Cardiac fibroblast (primary cell): ENCODE measurements around the gene CFAP126.
"Not testable (repeated sequence)": the region's sequence is repeated elsewhere in the genome, so short reads cannot be mapped to it uniquely, and the experiment has no call there.

Experiments used
- DNase-seq, 2 donors: peaks; one replicate each; pipeline versions ENCODE4 v3.0.0 to v3.0.0-alpha.2; 2010; ENCODE audit warnings: low read depth in 2 of 2
- H3K4me3 ChIP-seq, 2 donors: replicated peaks in 1 of 2; 1 replicate in 1 of 2; 2 replicates in 1 of 2; pipeline ENCODE4 v1.5.1; 2011; ENCODE audit warnings: low read depth in 2 of 2, low read length in 2 of 2, mild to moderate bottlenecking in 2 of 2, moderate library complexity in 1 of 2
- CTCF ChIP-seq: IDR thresholded peaks from one replicate; pipeline ENCODE4 v1.5.1; 2011; ENCODE audit warnings: low read depth, mild to moderate bottlenecking, low read length, inconsistent platforms

The CFAP126 gene

DNA sequence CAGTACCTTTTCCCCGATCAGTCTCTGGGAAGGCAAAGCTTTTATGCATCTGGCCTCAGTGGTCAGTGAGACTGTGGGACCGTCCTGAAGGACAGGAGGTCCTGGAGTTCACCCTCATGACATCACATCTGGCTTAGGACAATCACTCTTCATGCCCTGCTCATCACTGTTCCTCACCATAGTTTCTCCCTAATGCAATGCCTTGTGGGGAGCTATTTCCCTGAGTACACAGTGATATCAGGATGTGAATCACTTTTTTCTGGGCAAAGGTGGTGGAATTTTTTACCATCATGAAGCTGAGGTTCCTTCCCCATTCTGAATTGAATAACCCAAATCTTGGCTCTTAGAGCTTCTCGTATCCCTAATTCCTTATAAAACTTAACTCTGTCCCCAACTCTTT lies 34.8 kb upstream of the CFAP126 start:
- DNase-seq: peak in 1 of 2 donors; percentile 44
- H3K4me3 ChIP-seq: no peak overlapping the region
- TF ChIP-seq CTCF: no peak

DNA sequence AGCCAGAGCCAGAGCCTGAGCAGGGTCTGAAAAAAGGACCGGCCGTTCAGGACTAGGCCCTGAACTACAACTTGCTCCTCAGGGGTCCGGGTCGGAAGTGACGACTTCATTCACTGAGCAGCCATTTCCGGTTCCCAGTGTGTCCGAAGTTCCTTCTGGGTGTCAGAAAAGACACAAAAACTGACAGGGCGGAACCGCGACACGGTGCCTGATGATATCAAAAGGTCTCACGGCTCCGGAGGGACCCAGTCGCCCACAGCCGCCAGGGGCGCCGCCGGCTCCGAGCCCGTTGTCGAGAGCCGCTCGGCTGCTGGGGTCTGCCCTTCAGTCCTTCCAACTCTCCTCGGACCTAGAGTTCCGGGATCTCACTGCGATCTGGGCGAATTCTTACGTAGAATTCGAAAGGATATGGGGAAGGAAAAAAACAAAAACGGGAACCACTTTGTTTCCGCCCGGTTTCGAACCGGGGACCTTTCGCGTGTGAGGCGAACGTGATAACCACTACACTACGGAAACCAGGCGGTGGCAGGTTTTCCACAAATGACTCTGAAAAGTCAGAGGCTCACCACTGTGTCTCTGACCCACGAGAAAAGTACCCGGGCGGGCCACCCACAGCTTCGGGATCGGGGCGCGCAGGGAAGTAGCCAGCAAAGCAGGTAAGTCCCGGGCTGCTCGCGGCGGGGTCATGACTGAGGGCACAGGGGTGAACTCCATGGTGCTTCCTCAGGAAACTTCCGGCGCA lies 31.8 kb upstream of the CFAP126 start:
- peak overlapping the region; percentile 80 to 83 for H3K4me3 ChIP-seq
- peak; percentile 93 to 96 for DNase-seq
- TF ChIP-seq CTCF: peak; percentile 47

DNA sequence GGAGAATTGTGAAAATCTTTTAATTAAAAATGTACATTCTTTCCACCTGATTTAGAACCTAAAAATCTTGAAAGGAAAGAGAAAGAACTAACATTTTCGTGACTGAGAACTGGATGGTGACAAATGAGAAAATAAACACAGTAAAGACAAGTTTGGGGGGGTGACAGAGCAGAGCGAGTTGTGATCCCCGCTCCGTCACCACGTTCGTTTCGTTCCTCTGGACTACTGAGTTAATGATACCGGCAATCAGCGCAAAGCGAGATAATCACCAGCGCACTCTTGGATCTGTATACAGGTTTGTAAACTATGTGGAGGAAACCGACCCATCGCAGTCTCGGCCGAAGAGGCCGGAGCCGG lies 31.2 kb upstream of the CFAP126 start:
- no peak for DNase-seq

DNA sequence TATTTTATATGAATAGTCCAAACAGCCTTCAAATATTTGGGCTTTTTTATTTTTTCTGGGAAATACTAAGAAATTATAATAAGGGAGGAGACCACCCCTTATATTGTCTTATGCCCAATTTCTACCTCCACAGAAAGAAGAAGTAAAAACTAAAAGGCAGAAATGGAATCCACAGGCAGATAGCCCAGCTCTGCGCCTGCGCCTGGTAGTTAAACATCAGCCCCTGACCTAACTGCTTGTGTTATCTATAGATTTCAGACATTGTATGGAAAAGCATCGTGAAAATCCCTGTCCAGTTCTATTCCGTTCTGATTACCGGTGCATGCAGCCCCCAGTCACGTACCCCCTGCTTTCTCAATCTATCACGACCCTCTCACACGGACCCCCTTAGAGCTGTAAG lies 29.4 kb upstream of the CFAP126 start:
- H3K4me3 ChIP-seq, DNase-seq: not testable (repeated sequence)

More for the DNA sequence above, 31.2 kb upstream of the CFAP126 start:
- no peak for TF ChIP-seq CTCF
- H3K4me3 ChIP-seq: peak overlapping the region; percentile 80 to 83

DNA sequence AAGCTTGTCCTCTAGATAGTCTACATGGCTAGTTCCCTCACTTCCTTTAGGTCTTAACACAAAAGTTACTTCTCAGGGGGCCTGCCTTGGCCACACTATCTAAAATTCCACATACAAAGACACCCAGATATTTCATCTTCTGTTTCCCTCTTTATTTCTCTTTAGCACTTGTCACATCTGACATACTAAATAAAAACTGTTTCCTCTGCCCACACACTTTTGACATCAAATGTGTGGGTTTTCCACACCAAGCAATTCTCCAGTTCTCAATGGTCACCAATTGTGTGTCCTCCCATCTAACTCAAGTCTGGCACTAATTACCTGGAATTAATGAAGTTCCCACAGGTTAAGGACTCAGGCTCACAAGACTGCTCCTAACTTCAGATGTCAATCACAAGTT lies 25.5 kb upstream of the CFAP126 start:
- no peak overlapping the region for H3K4me3 ChIP-seq
- no peak for DNase-seq
- no peak for TF ChIP-seq CTCF

GRCh38 chr1:161391611-161392010 lies 23.9 kb upstream of the CFAP126 start:
- no peak overlapping the region for H3K4me3 ChIP-seq
- TF ChIP-seq CTCF: no peak
- no peak for DNase-seq

DNA sequence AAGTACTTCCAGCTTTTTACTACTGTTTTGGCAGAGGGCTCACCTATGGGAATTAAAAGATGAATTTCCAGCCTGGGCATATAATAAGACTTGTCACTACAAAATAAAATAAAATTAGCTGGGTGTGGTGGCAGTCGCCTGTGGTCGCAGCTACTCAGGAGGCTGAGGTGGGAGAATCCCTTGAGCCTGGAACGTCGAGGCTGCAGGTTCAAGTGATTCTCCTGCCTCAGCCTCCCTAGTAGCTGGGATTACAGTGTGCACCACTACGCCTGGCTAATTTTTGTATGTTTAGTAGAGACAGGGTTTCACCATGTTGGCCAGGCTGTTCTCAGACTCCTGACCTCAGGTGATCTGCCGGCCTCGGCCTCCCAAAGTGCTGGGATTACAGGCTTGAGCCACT lies 23.5 kb upstream of the CFAP126 start:
- H3K4me3 ChIP-seq, DNase-seq: not testable (repeated sequence)

DNA sequence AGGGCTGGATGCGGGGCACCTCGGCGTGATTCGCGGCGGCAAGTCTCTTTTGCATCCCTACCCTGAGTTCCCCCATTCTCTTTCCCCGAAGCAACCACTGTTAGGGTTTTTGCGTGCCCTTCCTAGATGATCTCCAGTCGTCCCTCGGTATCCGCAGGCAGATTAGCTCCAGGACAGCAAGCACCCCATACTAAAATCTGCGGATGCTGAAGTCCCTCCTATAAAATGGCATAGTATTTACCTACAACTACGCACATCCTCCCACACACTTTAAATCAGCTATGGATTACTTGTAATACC lies 22.8 kb upstream of the CFAP126 start:
- DNase-seq: no peak
- TF ChIP-seq CTCF: no peak
- H3K4me3 ChIP-seq: peak overlapping the region; percentile 73 to 76
